Urinary bladder (tissue), 4 donors: Measurements from ENCODE around the gene SLC19A1. TPM values are rescaled to one million over a fixed set of nuclear protein-coding genes. Genes with fewer than 3 reads are reported as not detected.

Source experiments
- DNase-seq: peaks from one replicate; pipeline ENCODE4 v3.0.0-alpha.2; 2015; ENCODE audit errors: extremely low spot score
- H3K27ac ChIP-seq: one replicate; pipeline ENCODE4 v1.5.1; 2013; ENCODE audit warnings: low read depth, mild to moderate bottlenecking, moderate library complexity
- H3K36me3 ChIP-seq: one replicate; pipeline ENCODE4 v1.6.1; 2013; ENCODE audit warnings: mild to moderate bottlenecking, moderate library complexity; ENCODE audit not compliant: insufficient read depth
- H3K4me1 ChIP-seq: one replicate; pipeline ENCODE4 v1.6.1; 2013; ENCODE audit warnings: mild to moderate bottlenecking, moderate library complexity; ENCODE audit not compliant: insufficient read depth
- H3K4me3 ChIP-seq: one replicate; pipeline ENCODE4 v1.5.1; 2013; ENCODE audit warnings: low read depth, low read length
- WGBS: extraction: QIAGEN DNeasy Blood & Tissue Kit; methylation state at CpG from one replicate; pipeline ENCODE4 v1.1.7; 2013; 5-methylcytosine and 5-hydroxymethylcytosine counted together
- polyA plus RNA-seq: library from polyadenylated mRNA; stranded (reverse); fragments of 200-250 nt; gene quantifications from one replicate; pipeline ENCODE4 v1.2.3, GENCODE V29; 2013
- total RNA-seq: library from RNA; depleted of rRNA; stranded (reverse); fragments of >200 nt; gene quantifications from one replicate; pipeline ENCODE4 v1.2.3, GENCODE V29; 2014
- donor health status: healthy with polysubstance abuse.
- donor health status: healthy.

The SLC19A1 gene
- total and polyA plus RNA-seq, 2 donors: 4.2 to 7.5 TPM

- no peak overlapping the region for H3K27ac ChIP-seq
- no peak overlapping the region for H3K4me3 ChIP-seq
- H3K4me1 ChIP-seq: no peaks in the 10 kb centered on the region
- H3K36me3 ChIP-seq: no peaks in the 10 kb centered on the region
- DNase-seq: no peak
- WGBS: 84% methylated on average over 10 of the region's 10 CpGs
Measured at GRCh38 chr21:45540601-45540970, 1.7 kb downstream of the SLC19A1 start.

GRCh38 chr21:45539796-45540600 is 2.2 kb downstream of the SLC19A1 start:
- Histone ChIP-seq H3K27ac (no peak overlapping the region), H3K36me3 (no peaks in the 10 kb centered on the region), H3K4me3 (no peak overlapping the region), H3K4me1 (no peaks in the 10 kb centered on the region)
- WGBS: 94% methylated on average over 24 of the region's 24 CpGs
- no peak for DNase-seq

DNA sequence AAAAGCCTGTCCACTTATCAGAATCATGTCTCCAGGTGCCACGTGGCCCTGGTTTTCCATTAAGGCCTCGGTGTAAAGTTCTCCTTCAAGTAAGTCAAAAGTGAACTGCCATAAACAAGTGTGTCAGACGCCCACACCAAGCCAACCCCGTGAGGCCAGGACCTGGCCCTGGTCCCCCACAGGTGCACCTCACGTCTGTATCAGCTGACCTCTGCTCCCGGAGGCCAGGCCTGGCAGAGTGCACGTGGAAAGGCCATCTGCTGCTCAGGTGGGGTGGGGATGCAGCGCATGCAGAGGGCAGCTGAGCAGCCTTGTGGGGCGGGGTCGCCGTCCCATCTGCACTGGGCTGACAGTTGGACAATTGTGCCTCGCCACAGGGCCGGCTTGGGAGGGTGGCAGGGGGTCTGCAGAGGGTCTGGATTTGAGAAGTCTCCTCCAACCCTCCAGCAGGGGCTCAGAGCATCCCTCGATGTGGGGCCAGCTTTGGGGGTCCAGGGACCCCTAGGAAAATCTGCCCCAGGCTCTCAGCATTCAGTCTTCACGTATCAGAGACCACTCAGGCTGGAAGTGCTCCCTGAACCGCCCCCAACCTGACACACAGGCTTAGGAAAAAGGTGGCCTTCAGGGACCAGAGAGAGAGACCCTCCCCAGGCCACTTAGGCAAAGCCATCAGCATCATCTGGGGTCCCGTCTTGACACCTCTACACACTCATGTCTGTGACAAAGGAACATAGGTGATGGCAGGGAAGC is 3.0 kb downstream of the SLC19A1 start:
- WGBS: 89% methylated on average over 17 of the region's 17 CpGs
- no peak overlapping the region for H3K27ac ChIP-seq
- DNase-seq: no peak

GRCh38 chr21:45538381-45539045 is 3.7 kb downstream of the SLC19A1 start:
- DNase-seq: no peak
- WGBS: 94% methylated on average over 31 of the region's 31 CpGs
- H3K27ac ChIP-seq: no peak overlapping the region
- H3K36me3 ChIP-seq: no peaks in the 10 kb centered on the region
- H3K4me1 ChIP-seq: no peaks in the 10 kb centered on the region
- no peak overlapping the region for H3K4me3 ChIP-seq

More for the DNA sequence above, 3.0 kb downstream of the SLC19A1 start:
- Histone ChIP-seq H3K4me3 (no peak overlapping the region), H3K36me3 (no peaks in the 10 kb centered on the region), H3K4me1 (no peaks in the 10 kb centered on the region)

GRCh38 chr21:45537746-45538291 is 4.4 kb downstream of the SLC19A1 start:
- Histone ChIP-seq H3K36me3 (no peaks in the 10 kb centered on the region), H3K4me3 (no peak overlapping the region), H3K4me1 (no peaks in the 10 kb centered on the region), H3K27ac (no peak overlapping the region)
- DNase-seq: no peak
- 92% methylated on average over 27 of the region's 27 CpGs for WGBS

DNA sequence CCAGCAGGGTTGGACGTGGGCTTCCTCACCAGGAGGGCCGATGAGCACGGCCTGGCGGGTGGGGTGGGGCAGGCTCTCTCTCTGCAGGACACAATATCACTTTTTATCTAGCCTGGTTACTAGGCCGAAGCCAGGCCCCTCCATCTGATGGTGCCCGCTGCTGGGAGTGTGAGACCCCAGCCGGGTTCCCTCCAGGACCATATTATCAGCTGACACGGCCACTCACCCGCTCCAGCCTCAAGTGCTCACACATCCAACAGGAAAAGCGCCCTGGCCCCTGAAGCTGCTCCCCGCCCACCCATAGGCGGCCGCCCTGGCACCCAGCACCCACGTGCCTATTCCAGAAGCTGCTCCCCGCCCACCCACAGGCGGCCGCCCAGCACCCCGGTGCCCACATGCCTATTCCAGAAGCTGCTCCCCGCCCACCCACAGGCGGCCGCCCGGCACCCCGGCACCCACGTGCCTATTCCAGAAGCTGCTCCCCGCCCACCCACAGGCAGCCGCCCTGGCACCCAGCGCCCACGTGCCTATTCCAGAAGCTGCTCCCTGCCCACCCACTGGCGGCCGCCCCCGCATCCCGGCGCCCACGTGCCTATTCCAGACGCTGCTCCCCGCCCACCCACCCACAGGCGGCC is 5.0 kb downstream of the SLC19A1 start:
- no peaks in the 10 kb centered on the region for H3K4me1 ChIP-seq
- no peak overlapping the region for H3K4me3 ChIP-seq
- H3K36me3 ChIP-seq: no peaks in the 10 kb centered on the region
- no peak for DNase-seq
- no peak overlapping the region for H3K27ac ChIP-seq
- WGBS: 94% methylated on average over 37 of the region's 37 CpGs

DNA sequence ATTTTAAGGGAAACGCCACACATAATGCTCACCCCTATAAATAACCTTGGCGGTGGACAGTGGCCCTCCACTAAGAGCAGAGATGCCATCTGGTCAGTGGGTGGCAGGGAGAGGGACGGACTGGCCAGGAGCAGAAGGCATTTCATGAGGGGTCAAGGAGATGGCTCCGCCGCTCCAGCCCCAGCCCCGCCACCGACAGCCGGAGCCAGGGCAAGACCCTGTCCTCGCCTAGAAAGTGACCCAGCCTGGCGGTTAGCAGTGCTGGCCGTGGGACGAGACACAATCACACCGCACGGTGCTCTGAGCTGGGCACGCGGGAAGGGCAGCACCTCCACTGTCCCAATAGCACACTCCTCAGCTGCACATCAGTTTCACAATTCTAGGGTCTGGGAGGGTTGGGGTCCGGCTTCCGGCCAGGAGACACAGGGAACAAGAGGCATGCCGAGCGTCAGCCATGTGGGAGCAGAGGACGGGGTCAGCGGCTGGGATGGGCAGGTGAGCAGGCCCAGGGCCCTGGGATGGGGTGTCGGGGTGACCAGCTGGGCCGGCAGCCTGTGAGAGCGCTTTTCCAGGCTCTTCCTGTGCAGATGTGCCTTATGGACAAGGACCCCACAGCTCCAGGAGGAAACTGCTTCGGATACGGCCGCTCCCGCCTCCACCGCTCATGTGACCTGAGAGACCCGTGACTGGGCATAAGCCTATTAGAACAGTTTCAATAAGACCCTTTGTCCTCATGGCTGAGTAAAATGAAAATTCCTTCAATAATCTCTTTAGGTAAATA is 5.7 kb downstream of the SLC19A1 start:
- DNase-seq: no peak
- no peak overlapping the region for H3K27ac ChIP-seq

DNA sequence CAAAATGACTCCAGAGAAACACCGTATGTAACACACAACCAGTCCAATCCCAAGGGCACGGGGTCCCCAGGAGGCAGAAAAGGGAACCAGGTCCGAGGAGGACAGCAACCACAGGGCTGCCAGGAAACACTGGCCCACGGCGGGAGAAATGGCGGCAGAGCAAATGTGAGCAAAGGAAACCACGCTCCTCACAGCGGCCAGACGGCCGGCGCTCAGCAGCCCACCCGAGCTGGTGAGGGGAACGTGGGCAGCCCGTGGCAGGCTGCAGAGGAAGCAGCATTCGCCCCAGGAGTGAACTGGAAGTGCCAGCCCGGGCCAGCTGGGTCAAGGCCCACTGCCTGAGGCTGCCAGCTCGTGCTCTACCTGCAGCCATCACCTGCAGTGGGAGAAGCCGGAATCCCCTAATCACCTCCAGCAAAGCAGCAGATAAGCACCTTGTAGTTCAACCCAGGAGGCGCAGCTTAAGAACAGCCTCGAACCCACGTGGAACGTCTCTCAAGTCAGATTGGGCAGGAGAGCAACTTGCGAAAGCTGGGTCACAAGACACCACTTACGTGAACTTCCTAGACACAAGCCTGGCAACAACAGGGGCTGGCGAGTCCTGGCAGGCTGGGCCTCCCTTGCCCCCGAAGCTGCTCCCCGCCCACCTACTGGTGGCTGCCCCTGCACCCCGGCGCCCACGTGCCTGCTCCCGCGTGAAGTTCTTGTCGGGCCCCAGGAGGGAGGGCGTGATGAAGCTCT is 6.7 kb downstream of the SLC19A1 start:
- no peak for DNase-seq
- 82% methylated on average over 34 of the region's 34 CpGs for WGBS
- Histone ChIP-seq H3K36me3 (no peaks in the 10 kb centered on the region), H3K4me1 (no peaks in the 10 kb centered on the region), H3K4me3 (no peak overlapping the region), H3K27ac (no peak overlapping the region)

More for the DNA sequence above, 5.7 kb downstream of the SLC19A1 start:
- Histone ChIP-seq H3K36me3 (no peaks in the 10 kb centered on the region), H3K4me3 (no peak overlapping the region), H3K4me1 (no peaks in the 10 kb centered on the region)
- 92% methylated on average over 31 of the region's 31 CpGs for WGBS

DNA sequence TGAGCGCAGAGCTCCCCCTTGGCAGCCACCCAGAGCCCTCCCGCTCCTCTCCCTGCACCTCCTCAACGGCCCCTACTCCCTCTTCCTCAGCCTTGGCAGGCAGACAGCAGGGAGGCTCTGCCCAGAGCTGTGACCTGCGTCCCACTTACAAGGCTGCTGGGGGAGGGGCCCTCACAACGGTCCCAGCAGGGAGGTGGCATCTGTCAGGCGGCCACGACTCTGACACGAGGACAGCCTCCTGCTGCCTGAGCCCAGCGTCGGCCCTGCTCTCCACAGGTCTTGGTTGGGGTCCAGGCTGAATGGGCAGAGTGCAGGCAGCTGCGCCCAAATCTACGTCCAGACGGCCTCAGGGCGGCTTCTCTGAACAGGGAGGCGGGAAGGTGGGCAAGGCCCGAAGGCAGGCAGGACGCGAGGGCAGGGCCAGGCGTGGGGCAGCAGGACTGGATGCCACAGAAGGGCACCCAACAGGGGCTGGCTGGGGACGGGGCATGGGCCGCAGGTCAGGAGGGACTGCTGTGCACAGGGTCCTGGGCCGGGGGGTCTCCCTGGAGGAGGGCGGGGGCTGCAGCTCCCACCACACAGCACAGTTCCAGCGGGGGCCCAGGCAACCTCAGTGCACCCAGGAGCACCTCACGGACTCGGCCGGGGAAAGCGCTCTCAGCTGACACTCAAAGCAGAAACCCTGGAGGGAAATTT is 7.5 kb downstream of the SLC19A1 start:
- H3K27ac ChIP-seq: no peak overlapping the region

DNA sequence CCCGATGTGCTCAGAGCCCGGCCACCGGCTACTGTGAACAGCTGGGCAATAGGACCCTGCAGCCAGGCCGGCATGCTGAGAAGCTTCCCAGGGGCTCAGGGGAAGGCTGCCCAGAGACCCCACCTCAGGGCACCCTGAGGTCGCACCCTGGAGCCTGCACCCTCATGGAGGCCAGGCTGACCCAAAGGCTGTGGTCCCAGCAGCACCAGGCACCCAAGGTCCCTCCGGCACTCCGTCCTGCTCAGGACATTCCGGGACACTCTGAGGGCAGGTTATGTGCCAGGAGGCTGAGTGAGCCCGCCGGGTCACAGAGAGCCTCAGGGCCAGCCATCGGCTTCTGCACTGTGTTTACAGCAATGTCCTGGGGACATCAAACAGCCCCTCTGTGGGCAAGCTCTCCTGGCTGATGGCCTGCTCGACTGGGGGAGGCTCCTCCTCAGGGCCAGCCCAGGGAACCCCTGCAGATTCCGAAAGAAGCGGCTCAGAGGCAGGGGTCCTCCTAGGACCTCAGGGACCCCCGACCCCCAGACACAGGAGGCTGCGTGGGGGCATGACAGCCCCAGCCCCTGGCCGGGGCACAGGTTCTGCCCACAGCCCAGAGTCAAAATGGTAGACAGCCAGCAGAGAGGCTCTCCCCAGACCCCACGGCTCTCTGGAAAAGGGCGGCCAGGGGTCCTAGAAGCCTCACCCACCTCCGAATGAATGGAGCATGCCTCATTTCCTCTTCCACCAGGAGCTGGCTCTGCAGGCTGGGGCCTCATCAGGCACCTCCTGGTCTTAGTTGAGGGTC is 8.2 kb downstream of the SLC19A1 start:
- Histone ChIP-seq H3K36me3 (no peaks in the 10 kb centered on the region), H3K4me3 (no peak overlapping the region), H3K27ac (no peak overlapping the region), H3K4me1 (no peaks in the 10 kb centered on the region)
- 71% methylated on average over 20 of the region's 20 CpGs for WGBS
- no peak for DNase-seq

More for the DNA sequence above, 7.5 kb downstream of the SLC19A1 start:
- Histone ChIP-seq H3K36me3 (no peaks in the 10 kb centered on the region), H3K4me1 (no peaks in the 10 kb centered on the region), H3K4me3 (no peak overlapping the region)
- 67% methylated on average over 28 of the region's 28 CpGs for WGBS
- DNase-seq: peak; percentile 72

- no peaks in the 10 kb centered on the region for H3K4me1 ChIP-seq
- WGBS: 85% methylated on average over 12 of the region's 12 CpGs
- H3K4me3 ChIP-seq: no peak overlapping the region
- no peak for DNase-seq
- H3K27ac ChIP-seq: no peak overlapping the region
- H3K36me3 ChIP-seq: no peaks in the 10 kb centered on the region
Measured at GRCh38 chr21:45533361-45533845, 8.8 kb downstream of the SLC19A1 start.
